ENCODE measurements around the gene ZNF747.

DNA sequence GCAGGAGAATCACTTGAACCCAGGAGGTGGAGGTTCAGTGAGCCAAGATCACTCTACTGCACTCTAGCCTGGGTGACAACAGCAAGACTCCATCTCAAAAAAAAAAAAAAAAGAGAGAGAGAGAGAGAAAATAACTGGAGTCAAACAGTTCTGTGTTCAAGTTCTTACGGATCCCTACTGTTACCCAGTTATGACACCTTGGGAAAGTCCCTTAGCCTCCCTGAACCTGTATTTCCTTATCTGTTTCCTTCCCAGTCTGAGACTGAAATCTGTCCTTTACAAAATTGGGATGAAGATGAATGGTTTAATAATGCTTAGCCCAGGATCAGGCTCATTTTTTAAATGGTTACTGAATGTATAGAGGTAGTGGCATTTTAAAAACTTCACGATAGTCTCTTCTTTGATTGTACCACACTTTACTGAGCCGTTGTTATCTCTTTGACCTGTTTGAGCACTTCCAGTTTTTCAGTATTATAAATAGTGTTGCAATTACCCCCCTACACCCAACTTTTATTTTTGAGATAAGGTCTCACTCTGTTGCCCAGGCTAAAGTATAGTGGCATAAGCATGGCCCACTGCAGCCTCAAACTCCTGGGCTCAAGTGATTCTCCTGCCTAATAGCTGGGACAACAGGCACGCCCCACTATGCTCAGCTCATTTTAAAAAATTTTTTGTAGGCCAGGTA lies 25.4 kb downstream of the ZNF747 start:
- TF ChIP-seq, protein P1, sequence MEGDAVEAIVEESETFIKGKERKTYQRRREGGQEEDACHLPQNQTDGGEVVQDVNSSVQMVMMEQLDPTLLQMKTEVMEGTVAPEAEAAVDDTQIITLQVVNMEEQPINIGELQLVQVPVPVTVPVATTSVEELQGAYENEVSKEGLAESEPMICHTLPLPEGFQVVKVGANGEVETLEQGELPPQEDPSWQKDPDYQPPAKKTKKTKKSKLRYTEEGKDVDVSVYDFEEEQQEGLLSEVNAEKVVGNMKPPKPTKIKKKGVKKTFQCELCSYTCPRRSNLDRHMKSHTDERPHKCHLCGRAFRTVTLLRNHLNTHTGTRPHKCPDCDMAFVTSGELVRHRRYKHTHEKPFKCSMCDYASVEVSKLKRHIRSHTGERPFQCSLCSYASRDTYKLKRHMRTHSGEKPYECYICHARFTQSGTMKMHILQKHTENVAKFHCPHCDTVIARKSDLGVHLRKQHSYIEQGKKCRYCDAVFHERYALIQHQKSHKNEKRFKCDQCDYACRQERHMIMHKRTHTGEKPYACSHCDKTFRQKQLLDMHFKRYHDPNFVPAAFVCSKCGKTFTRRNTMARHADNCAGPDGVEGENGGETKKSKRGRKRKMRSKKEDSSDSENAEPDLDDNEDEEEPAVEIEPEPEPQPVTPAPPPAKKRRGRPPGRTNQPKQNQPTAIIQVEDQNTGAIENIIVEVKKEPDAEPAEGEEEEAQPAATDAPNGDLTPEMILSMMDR (IDR thresholded peaks at IDR 0.05): no peak
- no peak for TF ChIP-seq SIN3A (IDR thresholded peaks at IDR 0.05; ENCODE audit: borderline replicate concordance, insufficient read depth, low read depth, low read length)
